Fibroblast of upper back skin (primary cell): Measurements from ENCODE around the gene MYO7B.

ENCODE experiments used
- DNase-seq: peaks from one replicate; pipeline ENCODE4 v3.0.0-alpha.2; 2013

Gene MYO7B

GRCh38 chr2:127611076-127611925 is 75.8 kb downstream of the MYO7B start:
- DNase-seq, result no peak

GRCh38 chr2:127612111-127612822 is 76.8 kb downstream of the MYO7B start:
- DNase-seq, result no peak

- no peak for DNase-seq
Measured at GRCh38 chr2:127614246-127614645, 78.8 kb downstream of the MYO7B start.

- DNase-seq, result peak; percentile 16
Measured at GRCh38 chr2:127614731-127615130, 79.2 kb downstream of the MYO7B start.

GRCh38 chr2:127615511-127616166 is 80.2 kb downstream of the MYO7B start:
- no peak for DNase-seq

GRCh38 chr2:127618551-127619202 is 83.2 kb downstream of the MYO7B start:
- no peak for DNase-seq

GRCh38 chr2:127619203-127619590 is 83.7 kb downstream of the MYO7B start:
- DNase-seq, result no peak

- DNase-seq, result no peak
Measured at GRCh38 chr2:127619877-127620705, 84.6 kb downstream of the MYO7B start.

GRCh38 chr2:127620866-127621265 is 85.4 kb downstream of the MYO7B start:
- no peak for DNase-seq

- DNase-seq, result no peak
Measured at GRCh38 chr2:127621981-127622431, 86.5 kb downstream of the MYO7B start.

- no peak for DNase-seq
Measured at GRCh38 chr2:127622561-127623387, 87.3 kb downstream of the MYO7B start.

GRCh38 chr2:127623388-127624319 is 88.2 kb downstream of the MYO7B start:
- peak; percentile 57 for DNase-seq

- no peak for DNase-seq
Measured at GRCh38 chr2:127624320-127624755, 88.9 kb downstream of the MYO7B start.

GRCh38 chr2:127624756-127625571 is 89.5 kb downstream of the MYO7B start:
- no peak for DNase-seq

GRCh38 chr2:127625572-127625951 is 90.1 kb downstream of the MYO7B start:
- DNase-seq, result no peak

- DNase-seq, result no peak
Measured at GRCh38 chr2:127626175-127626574, 90.7 kb downstream of the MYO7B start.

- no peak for DNase-seq
Measured at GRCh38 chr2:127626917-127627739, 91.6 kb downstream of the MYO7B start.
